Testis (tissue), 3 donors: ENCODE data around the gene IL4I1. TPM values are rescaled to one million over a fixed set of nuclear protein-coding genes. Genes with fewer than 3 reads are reported as not detected.

Experiments
- DNase-seq: peaks from one replicate; pipeline ENCODE4 v3.0.0-alpha.2; 2019
- H3K27ac ChIP-seq, 2 donors: fragments of 200-600 bp; sonication (generic); one replicate each; pipeline ENCODE4 v1.5.1; 2019
- H3K27me3 ChIP-seq: fragments of 200-600 bp; sonication (generic); one replicate; pipeline ENCODE4 v1.5.1; 2019
- H3K36me3 ChIP-seq: fragments of 200-600 bp; sonication (generic); one replicate; pipeline ENCODE4 v1.5.1; 2017; ENCODE audit warnings: low read depth; ENCODE audit errors: missing control alignments
- H3K4me1 ChIP-seq: fragments of 200-600 bp; sonication (generic); one replicate; pipeline ENCODE4 v1.5.1; 2019
- H3K4me3 ChIP-seq, 2 donors: fragments of 200-600 bp; sonication (generic); one replicate each; pipeline ENCODE4 v1.5.1; 2017 to 2019
- H3K9me3 ChIP-seq: fragments of 200-600 bp; sonication (generic); one replicate; pipeline ENCODE4 v1.5.1; 2017
- CTCF ChIP-seq, 3 experiments: fragments of 450-650 bp in 2 of 3; fragments of 200-600 bp in 1 of 3; sonication (generic) in 1 of 3; IDR thresholded peaks; one replicate each; pipeline ENCODE4 v1.5.1; 2016 to 2019; ENCODE audit warnings: antibody characterized with exemption in 3 of 3, mild to moderate bottlenecking in 2 of 3, moderate library complexity in 1 of 3
- POLR2A ChIP-seq: fragments of 450-650 bp; IDR thresholded peaks from one replicate; pipeline ENCODE4 v1.6.1; 2017; ENCODE audit warnings: antibody characterized with exemption, mild to moderate bottlenecking, moderate library complexity
- WGBS, 2 donors: methylation state at CpG; one replicate each; pipeline ENCODE4 v1.1.5; 2018; 5-methylcytosine and 5-hydroxymethylcytosine counted together
- intact Hi-C: fragments of 100-400 bp; cut with DNase I; formaldehyde crosslinking; loops from one replicate; pipeline ENCODE4 v1.15.1; 2023; ENCODE audit warnings: low total_unique reads
- polyA plus RNA-seq: library from polyadenylated mRNA; stranded (reverse); fragments of 350-450 nt; fragmentation: Illumina TruSeq; extraction: RNeasy Lipid Tissue Mini Kit (QIAGEN cat#74804); gene quantifications from one replicate; pipeline ENCODE4 v1.2.3, GENCODE V29; 2014; ENCODE audit warnings: low read depth, low replicate concordance; ENCODE audit not compliant: insufficient read depth
- total RNA-seq, 2 donors: library from RNA; depleted of rRNA; stranded (reverse); fragments of >200 nt; gene quantifications; one replicate each; pipeline ENCODE4 v1.2.3, GENCODE V29; 2016

IL4I1 gene
- total and polyA plus RNA-seq, 3 donors from 2014 or later, result 17.1 to 61.9 (median 20.4) TPM

GRCh38 chr19:49850487-49851342 lies 46.0 kb downstream of the IL4I1 start, which contains the start of gene PTOV1:
TSS of gene PTOV1 (plus strand) at chr19:49851159.
- Histone ChIP-seq H3K9me3 (no peaks in the 10 kb centered on the region), H3K27me3 (no peaks in the 10 kb centered on the region), H3K36me3 (no peaks in the 10 kb centered on the region), H3K4me3 (peak within 1 kb of the TSS; percentile 78 to 88), H3K27ac (peak within 1 kb of the TSS; percentile 97 to 100), H3K4me1 (peaks cover 21% of the 10 kb centered on the region)
- intact Hi-C loops, result no loop called here
- peak; percentile 95 for DNase-seq
- TF ChIP-seq CTCF (IDR thresholded peaks at IDR 0.05) (peak in 1 of 3 experiments; percentile 1), POLR2A (peak; percentile 15)
- 1 to 2% methylated on average over 20 to 64 of the region's 98 CpGs for WGBS, 2 donors

DNA sequence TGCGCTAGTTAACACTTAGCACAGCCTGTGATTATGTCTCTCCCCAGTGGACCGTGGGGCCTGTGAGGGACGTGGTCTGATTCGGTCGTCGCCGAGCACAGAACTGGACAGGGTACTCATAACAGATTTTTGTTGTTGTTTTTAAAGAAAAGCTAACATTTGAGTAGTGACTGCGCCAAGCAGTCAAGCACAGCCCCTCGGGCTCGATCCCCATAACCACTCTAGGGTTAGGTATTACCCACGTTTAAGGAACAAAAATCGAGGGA lies 46.5 kb downstream of the IL4I1 start:
- Histone ChIP-seq H3K4me1 (peaks cover 21% of the 10 kb centered on the region), H3K27me3 (no peaks in the 10 kb centered on the region), H3K9me3 (no peaks in the 10 kb centered on the region), H3K4me3 (peak overlapping the region; percentile 78 to 88), H3K36me3 (no peaks in the 10 kb centered on the region), H3K27ac (peak overlapping the region; percentile 97 to 100)
- DNase-seq, result no peak
- 54 to 56% methylated on average over 12 of the region's 12 CpGs for WGBS, 2 donors
- intact Hi-C loops, result no loop called here
- TF ChIP-seq POLR2A, result no peak
- no peak for TF ChIP-seq CTCF (IDR thresholded peaks at IDR 0.05)

GRCh38 chr19:49849433-49850220 lies 47.1 kb downstream of the IL4I1 start:
- Histone ChIP-seq H3K27me3 (no peaks in the 10 kb centered on the region), H3K36me3 (no peaks in the 10 kb centered on the region), H3K4me3 (peak overlapping the region; percentile 78 to 88), H3K27ac (peak overlapping the region; percentile 97 to 100), H3K9me3 (no peaks in the 10 kb centered on the region), H3K4me1 (peaks cover 21% of the 10 kb centered on the region)
- WGBS, 2 donors, result 58 to 72% methylated on average over 15 of the region's 15 CpGs
- intact Hi-C loops, result no loop called here
- DNase-seq, result no peak
- TF ChIP-seq CTCF (IDR thresholded peaks at IDR 0.05), result no peak
- no peak for TF ChIP-seq POLR2A

DNA sequence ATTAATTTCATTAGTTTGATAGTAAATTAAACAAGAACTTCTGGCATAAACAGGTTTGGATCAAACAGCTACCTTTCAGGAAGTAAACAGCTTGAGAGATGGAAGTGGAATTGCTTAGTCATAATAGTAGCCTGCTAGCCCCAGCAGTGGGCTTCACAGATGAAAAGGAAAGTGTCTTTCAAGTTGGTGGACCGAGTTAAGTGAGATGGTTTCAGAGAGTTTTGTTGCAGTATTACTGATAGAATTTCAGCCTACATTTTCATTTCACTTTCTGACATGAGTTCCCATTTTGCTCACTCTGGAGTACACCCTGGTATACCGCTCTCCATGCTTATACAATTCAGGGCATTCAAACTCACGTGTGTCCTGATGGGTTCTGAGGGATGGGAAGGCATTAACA lies 47.7 kb downstream of the IL4I1 start:
- TF ChIP-seq POLR2A (no peak), CTCF (IDR thresholded peaks at IDR 0.05) (no peak)
- intact Hi-C loops, result no loop called here
- no peak overlapping the region for H3K27ac ChIP-seq
- WGBS, 2 donors, result 81 to 91% methylated on average over 3 of the region's 3 CpGs
- H3K4me1 ChIP-seq, result peaks cover 20% of the 10 kb centered on the region
- no peak for DNase-seq
- H3K27me3 ChIP-seq, result no peaks in the 10 kb centered on the region
- no peak overlapping the region for H3K4me3 ChIP-seq
- no peaks in the 10 kb centered on the region for H3K36me3 ChIP-seq
- no peaks in the 10 kb centered on the region for H3K9me3 ChIP-seq
